SK-N-MC (cell line): ENCODE data around the gene PAQR7.

ENCODE experiments used
- EZH2 ChIP-seq: fragments of 200-600 bp; sonication (generic); IDR thresholded peaks from one replicate; pipeline ENCODE4 v1.6.1; 2017; ENCODE audit warnings: antibody characterized with exemption
- FOXP2 ChIP-seq: optimal IDR thresholded peaks from 2 replicates; pipeline ENCODE3; 2011; ENCODE audit warnings: mild to moderate bottlenecking, moderate library complexity; ENCODE audit not compliant: insufficient read depth; ENCODE audit errors: extremely low read length, control extremely low read depth
- POLR2AphosphoS5 ChIP-seq: IDR thresholded peaks from 2 replicates; pipeline ENCODE4 v1.6.1; 2012; ENCODE audit warnings: mild to moderate bottlenecking, low read depth, low read length, borderline replicate concordance

DNA sequence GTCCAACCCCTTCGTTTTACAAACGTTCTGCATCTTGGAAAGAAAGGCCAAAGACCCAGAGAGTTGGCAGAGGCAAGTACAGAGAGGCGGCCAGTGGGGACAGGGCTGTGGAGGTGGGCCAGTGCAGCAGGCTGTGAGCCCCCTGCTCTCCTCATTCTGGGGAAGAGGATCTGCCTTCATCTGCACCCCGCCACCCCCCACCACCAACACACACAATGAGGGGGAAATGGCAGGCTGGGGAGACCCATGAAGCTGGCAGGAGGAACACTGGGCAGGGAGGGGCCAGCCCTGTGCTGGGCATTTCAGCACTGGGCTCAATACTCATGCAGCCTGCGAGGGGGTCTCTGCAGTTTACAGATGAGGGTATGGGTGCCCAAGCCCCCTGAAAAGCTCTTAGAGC lies 16.1 kb upstream of the PAQR7 start:
- TF ChIP-seq EZH2 = no peak
- no peak for TF ChIP-seq POLR2AphosphoS5
- no peak for TF ChIP-seq FOXP2
